ENCODE data around the gene HPCAL1. TPM values are rescaled to one million over a fixed set of nuclear protein-coding genes. Genes with fewer than 3 reads are reported as not detected.

The HPCAL1 gene
- total and polyA plus RNA-seq, 2 of the 8 experiments (the other 6 are each of a cell fraction or from before 2014, with no cell fraction given) = 5.8 to 8.6 TPM

GRCh38 chr2:10424916-10425505 lies 122.3 kb downstream of the HPCAL1 start (continued):
- TF ChIP-seq, protein P1, sequence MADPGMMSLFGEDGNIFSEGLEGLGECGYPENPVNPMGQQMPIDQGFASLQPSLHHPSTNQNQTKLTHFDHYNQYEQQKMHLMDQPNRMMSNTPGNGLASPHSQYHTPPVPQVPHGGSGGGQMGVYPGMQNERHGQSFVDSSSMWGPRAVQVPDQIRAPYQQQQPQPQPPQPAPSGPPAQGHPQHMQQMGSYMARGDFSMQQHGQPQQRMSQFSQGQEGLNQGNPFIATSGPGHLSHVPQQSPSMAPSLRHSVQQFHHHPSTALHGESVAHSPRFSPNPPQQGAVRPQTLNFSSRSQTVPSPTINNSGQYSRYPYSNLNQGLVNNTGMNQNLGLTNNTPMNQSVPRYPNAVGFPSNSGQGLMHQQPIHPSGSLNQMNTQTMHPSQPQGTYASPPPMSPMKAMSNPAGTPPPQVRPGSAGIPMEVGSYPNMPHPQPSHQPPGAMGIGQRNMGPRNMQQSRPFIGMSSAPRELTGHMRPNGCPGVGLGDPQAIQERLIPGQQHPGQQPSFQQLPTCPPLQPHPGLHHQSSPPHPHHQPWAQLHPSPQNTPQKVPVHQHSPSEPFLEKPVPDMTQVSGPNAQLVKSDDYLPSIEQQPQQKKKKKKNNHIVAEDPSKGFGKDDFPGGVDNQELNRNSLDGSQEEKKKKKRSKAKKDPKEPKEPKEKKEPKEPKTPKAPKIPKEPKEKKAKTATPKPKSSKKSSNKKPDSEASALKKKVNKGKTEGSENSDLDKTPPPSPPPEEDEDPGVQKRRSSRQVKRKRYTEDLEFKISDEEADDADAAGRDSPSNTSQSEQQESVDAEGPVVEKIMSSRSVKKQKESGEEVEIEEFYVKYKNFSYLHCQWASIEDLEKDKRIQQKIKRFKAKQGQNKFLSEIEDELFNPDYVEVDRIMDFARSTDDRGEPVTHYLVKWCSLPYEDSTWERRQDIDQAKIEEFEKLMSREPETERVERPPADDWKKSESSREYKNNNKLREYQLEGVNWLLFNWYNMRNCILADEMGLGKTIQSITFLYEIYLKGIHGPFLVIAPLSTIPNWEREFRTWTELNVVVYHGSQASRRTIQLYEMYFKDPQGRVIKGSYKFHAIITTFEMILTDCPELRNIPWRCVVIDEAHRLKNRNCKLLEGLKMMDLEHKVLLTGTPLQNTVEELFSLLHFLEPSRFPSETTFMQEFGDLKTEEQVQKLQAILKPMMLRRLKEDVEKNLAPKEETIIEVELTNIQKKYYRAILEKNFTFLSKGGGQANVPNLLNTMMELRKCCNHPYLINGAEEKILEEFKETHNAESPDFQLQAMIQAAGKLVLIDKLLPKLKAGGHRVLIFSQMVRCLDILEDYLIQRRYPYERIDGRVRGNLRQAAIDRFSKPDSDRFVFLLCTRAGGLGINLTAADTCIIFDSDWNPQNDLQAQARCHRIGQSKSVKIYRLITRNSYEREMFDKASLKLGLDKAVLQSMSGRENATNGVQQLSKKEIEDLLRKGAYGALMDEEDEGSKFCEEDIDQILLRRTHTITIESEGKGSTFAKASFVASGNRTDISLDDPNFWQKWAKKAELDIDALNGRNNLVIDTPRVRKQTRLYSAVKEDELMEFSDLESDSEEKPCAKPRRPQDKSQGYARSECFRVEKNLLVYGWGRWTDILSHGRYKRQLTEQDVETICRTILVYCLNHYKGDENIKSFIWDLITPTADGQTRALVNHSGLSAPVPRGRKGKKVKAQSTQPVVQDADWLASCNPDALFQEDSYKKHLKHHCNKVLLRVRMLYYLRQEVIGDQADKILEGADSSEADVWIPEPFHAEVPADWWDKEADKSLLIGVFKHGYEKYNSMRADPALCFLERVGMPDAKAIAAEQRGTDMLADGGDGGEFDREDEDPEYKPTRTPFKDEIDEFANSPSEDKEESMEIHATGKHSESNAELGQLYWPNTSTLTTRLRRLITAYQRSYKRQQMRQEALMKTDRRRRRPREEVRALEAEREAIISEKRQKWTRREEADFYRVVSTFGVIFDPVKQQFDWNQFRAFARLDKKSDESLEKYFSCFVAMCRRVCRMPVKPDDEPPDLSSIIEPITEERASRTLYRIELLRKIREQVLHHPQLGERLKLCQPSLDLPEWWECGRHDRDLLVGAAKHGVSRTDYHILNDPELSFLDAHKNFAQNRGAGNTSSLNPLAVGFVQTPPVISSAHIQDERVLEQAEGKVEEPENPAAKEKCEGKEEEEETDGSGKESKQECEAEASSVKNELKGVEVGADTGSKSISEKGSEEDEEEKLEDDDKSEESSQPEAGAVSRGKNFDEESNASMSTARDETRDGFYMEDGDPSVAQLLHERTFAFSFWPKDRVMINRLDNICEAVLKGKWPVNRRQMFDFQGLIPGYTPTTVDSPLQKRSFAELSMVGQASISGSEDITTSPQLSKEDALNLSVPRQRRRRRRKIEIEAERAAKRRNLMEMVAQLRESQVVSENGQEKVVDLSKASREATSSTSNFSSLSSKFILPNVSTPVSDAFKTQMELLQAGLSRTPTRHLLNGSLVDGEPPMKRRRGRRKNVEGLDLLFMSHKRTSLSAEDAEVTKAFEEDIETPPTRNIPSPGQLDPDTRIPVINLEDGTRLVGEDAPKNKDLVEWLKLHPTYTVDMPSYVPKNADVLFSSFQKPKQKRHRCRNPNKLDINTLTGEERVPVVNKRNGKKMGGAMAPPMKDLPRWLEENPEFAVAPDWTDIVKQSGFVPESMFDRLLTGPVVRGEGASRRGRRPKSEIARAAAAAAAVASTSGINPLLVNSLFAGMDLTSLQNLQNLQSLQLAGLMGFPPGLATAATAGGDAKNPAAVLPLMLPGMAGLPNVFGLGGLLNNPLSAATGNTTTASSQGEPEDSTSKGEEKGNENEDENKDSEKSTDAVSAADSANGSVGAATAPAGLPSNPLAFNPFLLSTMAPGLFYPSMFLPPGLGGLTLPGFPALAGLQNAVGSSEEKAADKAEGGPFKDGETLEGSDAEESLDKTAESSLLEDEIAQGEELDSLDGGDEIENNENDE (IDR thresholded peaks at IDR 0.05; ENCODE audit: insufficient replicate concordance, low read length) = no peak
- TF ChIP-seq KDM5A (IDR thresholded peaks at IDR 0.05; ENCODE audit: low read length) = no peak
